Measurements from ENCODE around the gene TCF4.
A peak's percentile ranks its signal among the peaks of the same experiment; 100 is the strongest.

The TCF4 gene

DNA sequence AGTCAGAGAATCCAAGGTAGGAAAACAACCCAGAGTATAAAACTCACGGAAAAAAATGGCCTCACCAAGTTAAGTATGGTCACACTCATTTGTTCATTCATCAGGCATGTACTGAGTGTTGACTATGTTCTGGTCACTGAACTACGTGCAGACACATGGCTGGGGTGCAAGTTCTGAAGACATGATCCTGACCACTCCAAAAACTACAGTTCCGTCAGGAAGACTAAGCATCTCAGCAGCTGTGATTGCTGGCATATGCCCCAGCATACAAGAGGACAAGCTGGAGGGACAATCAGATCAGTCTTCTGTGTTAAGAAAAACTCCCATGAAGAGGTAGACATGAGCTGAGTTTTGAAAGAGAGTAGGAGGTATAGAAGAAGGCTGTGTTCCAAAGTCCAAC, 72.8 kb downstream of the TCF4 start:
- H3K36me3 ChIP-seq (ENCODE audit: insufficient read depth, low read length): no peaks in the 10 kb centered on the region
- no peak overlapping the region for H3K4me3 ChIP-seq (ENCODE audit: low read length, poor library complexity, severe bottlenecking)
- H3F3A ChIP-seq (ENCODE audit: low read depth): no peaks in the 10 kb centered on the region
- no peaks in the 10 kb centered on the region for H3K27me3 ChIP-seq (ENCODE audit: insufficient read depth, low read length, poor library complexity, severe bottlenecking)
- no peaks in the 10 kb centered on the region for H3K9me3 ChIP-seq (ENCODE audit: insufficient read depth, low read depth, low read length)
- no peak overlapping the region for H3K9ac ChIP-seq (ENCODE audit: low read depth, low read length, poor library complexity, severe bottlenecking)
- H3K4me1 ChIP-seq (ENCODE audit: insufficient read depth, low read length, poor library complexity, severe bottlenecking): peaks cover 24% of the 10 kb centered on the region
- no peaks in the 10 kb centered on the region for H3K9me2 ChIP-seq (replicated peaks; ENCODE audit: low read depth, low read length)
- TF ChIP-seq EZH2phosphoT487 (IDR thresholded peaks at IDR 0.05; ENCODE audit: borderline replicate concordance) (no peak), CTCF (conservative IDR thresholded peaks at IDR 0.05; ENCODE audit: low read length) (no peak)
- H3K4me2 ChIP-seq (ENCODE audit: low read depth, low read length, poor library complexity, severe bottlenecking): no peak overlapping the region
- H4K20me1 ChIP-seq (ENCODE audit: insufficient read depth, low read length, poor library complexity, severe bottlenecking): no peaks in the 10 kb centered on the region
- no peak overlapping the region for H2AFZ ChIP-seq (ENCODE audit: low read length)
- H3K79me2 ChIP-seq (ENCODE audit: insufficient read depth, low read length): peaks cover 14% of the 10 kb centered on the region; the same call in 1 of the 2 replicates

GRCh38 chr18:55513161-55513560, 74.8 kb downstream of the TCF4 start:
- Histone ChIP-seq H3K4me3 (ENCODE audit: low read length, poor library complexity, severe bottlenecking) (no peak overlapping the region), H3K9me2 (replicated peaks; ENCODE audit: low read depth, low read length) (no peaks in the 10 kb centered on the region), H4K20me1 (ENCODE audit: insufficient read depth, low read length, poor library complexity, severe bottlenecking) (no peaks in the 10 kb centered on the region), H3K79me2 (ENCODE audit: insufficient read depth, low read length) (peaks cover 6% of the 10 kb centered on the region; the same call in 1 of the 2 replicates), H3K4me1 (ENCODE audit: insufficient read depth, low read length, poor library complexity, severe bottlenecking) (peaks cover 34% of the 10 kb centered on the region), H3K4me2 (ENCODE audit: low read depth, low read length, poor library complexity, severe bottlenecking) (no peak overlapping the region), H3K36me3 (ENCODE audit: insufficient read depth, low read length) (no peaks in the 10 kb centered on the region), H3K9me3 (ENCODE audit: insufficient read depth, low read depth, low read length) (no peaks in the 10 kb centered on the region), H2AFZ (ENCODE audit: low read length) (no peak overlapping the region), H3K27me3 (ENCODE audit: insufficient read depth, low read length, poor library complexity, severe bottlenecking) (no peaks in the 10 kb centered on the region), H3K9ac (ENCODE audit: low read depth, low read length, poor library complexity, severe bottlenecking) (no peak overlapping the region), H3F3A (ENCODE audit: low read depth) (no peaks in the 10 kb centered on the region)
- TF ChIP-seq EZH2phosphoT487 (IDR thresholded peaks at IDR 0.05; ENCODE audit: borderline replicate concordance) (no peak), CTCF (conservative IDR thresholded peaks at IDR 0.05; ENCODE audit: low read length) (no peak)

DNA sequence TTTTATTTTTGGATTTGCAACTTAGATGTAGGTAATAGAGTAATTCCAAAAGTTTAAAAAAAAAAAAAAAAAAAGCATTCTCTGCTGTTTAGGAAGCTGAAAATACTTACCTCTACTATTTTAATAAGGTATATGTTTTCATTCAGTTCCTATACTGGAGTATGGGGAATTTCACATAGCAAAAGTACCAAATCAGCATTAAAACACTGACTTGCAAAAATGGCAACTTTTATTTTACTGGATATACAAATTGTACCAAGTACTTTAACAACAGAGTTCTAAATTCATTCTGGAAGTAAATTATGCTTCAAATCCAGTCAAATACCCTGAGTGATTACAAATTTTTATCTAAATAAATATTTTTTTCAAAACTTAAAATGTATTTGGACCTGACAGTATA, 76.7 kb downstream of the TCF4 start:
- Histone ChIP-seq H4K20me1 (ENCODE audit: insufficient read depth, low read length, poor library complexity, severe bottlenecking) (no peaks in the 10 kb centered on the region), H3K9me2 (replicated peaks; ENCODE audit: low read depth, low read length) (no peaks in the 10 kb centered on the region), H3K27me3 (ENCODE audit: insufficient read depth, low read length, poor library complexity, severe bottlenecking) (no peaks in the 10 kb centered on the region), H3K4me2 (ENCODE audit: low read depth, low read length, poor library complexity, severe bottlenecking) (peak overlapping the region; percentile 44), H2AFZ (ENCODE audit: low read length) (no peak overlapping the region), H3K79me2 (ENCODE audit: insufficient read depth, low read length) (peaks cover 14% of the 10 kb centered on the region; the same call in 1 of the 2 replicates), H3F3A (ENCODE audit: low read depth) (no peaks in the 10 kb centered on the region), H3K9ac (ENCODE audit: low read depth, low read length, poor library complexity, severe bottlenecking) (no peak overlapping the region), H3K9me3 (ENCODE audit: insufficient read depth, low read depth, low read length) (no peaks in the 10 kb centered on the region), H3K4me1 (ENCODE audit: insufficient read depth, low read length, poor library complexity, severe bottlenecking) (peaks cover 29% of the 10 kb centered on the region), H3K4me3 (ENCODE audit: low read length, poor library complexity, severe bottlenecking) (no peak overlapping the region), H3K36me3 (ENCODE audit: insufficient read depth, low read length) (no peaks in the 10 kb centered on the region)
- TF ChIP-seq EZH2phosphoT487 (IDR thresholded peaks at IDR 0.05; ENCODE audit: borderline replicate concordance) (no peak), CTCF (conservative IDR thresholded peaks at IDR 0.05; ENCODE audit: low read length) (no peak)

Measured in Loucy (cell line).